ENCODE data around the gene GFOD1. TPM values are rescaled to one million over a fixed set of nuclear protein-coding genes. Genes with fewer than 3 reads are reported as not detected.

GFOD1 gene
- total and polyA plus RNA-seq, 7 experiments from 2014 or later = 0.24 to 10.8 (median 1.4) TPM; not detected in 1

DNA sequence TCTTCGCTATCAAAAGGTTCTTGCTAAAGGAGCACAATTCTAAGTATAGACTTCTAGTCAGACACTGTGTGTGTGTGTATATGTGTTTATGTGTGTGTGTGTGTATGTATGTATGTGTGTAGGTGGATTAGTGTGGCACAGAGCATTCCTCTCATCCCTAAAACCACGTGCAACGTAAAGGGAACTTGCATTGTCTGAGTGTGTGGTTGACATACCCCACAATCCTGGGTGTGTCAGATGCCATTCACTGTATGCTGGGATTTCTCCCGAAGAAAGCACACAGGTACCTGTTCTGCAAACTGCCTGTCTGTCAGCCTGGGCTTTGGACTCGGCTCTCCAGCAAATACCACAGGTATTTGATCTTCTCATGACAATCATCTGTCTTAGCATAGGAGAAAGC is 116.8 kb downstream of the GFOD1 start:
- no peak overlapping the region for H3K27ac Mint-ChIP-seq
- H3K9me3 Mint-ChIP-seq = no peaks in the 10 kb centered on the region
- no peaks in the 10 kb centered on the region for H3K36me3 Mint-ChIP-seq
- POLR2A ChIA-PET = no interaction called here
- intact Hi-C loops (cut with micrococcal nuclease) = loop anchor here in 1 of 2 donors (5.0 kb wide), 1 partner anchor 33 kb away; no protein-coding TSS in a partner anchor
- Histone ChIP-seq H3K27me3 (ENCODE audit: control insufficient read depth in 2 of 2, insufficient read depth in 2 of 2, low read length in 2 of 2) (no peaks in the 10 kb centered on the region), H3K36me3 (ENCODE audit: control insufficient read depth in 2 of 3, insufficient read depth in 3 of 3, low read length in 3 of 3) (no peaks in the 10 kb centered on the region), H3K4me3 (ENCODE audit: low read length) (no peak overlapping the region), H3K9me3 (ENCODE audit: control insufficient read depth in 2 of 3, low read length in 3 of 3) (no peaks in the 10 kb centered on the region), H3K4me1 (ENCODE audit: control insufficient read depth in 2 of 2, insufficient read depth in 2 of 2, low read length in 2 of 2) (peaks cover 0 to 3% of the 10 kb centered on the region in 2 donors), H3K27ac (ENCODE audit: low read depth, low read length) (no peak overlapping the region)
- H3K4me1 Mint-ChIP-seq = peaks cover 0 to 15% (median 0%) of the 10 kb centered on the region in 7 donors
- ATAC-seq (no peak), DNase-seq (no peak)
- H3K4me3 Mint-ChIP-seq = no peak overlapping the region
- H3K27me3 Mint-ChIP-seq = no peaks in the 10 kb centered on the region
- CTCF ChIA-PET = no interaction called here

DNA sequence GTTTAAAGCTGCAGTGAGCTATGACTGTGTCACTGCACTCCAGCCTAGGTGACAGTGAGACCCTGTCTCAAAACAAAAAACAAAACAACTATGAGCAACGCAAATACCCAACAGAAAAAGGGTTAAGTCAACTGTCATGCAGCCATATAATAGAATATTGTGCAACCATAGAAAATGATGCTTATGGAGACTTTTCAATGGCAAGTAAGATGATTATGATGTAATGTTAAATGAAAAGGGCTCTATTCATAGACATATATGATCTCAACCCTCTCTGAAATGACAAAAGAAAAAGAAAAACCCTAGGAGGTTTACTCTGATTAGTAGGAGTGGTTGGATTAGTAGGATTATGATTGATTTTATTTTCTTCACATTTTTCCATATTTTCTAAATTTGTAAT is 117.8 kb downstream of the GFOD1 start:
- Histone ChIP-seq H3K36me3 (ENCODE audit: control insufficient read depth in 2 of 3, insufficient read depth in 3 of 3, low read length in 3 of 3) (no peaks in the 10 kb centered on the region), H3K9me3 (ENCODE audit: control insufficient read depth in 2 of 3, low read length in 3 of 3) (no peaks in the 10 kb centered on the region), H3K27me3 (ENCODE audit: control insufficient read depth in 2 of 2, insufficient read depth in 2 of 2, low read length in 2 of 2) (no peaks in the 10 kb centered on the region), H3K4me1 (ENCODE audit: control insufficient read depth in 2 of 2, insufficient read depth in 2 of 2, low read length in 2 of 2) (no peaks in the 10 kb centered on the region), H3K27ac (ENCODE audit: low read depth, low read length) (no peak overlapping the region), H3K4me3 (ENCODE audit: low read length) (no peak overlapping the region)
- intact Hi-C loops (cut with micrococcal nuclease) = no loop called here
- peaks cover 0 to 8% (median 0%) of the 10 kb centered on the region in 7 donors for H3K4me1 Mint-ChIP-seq
- ATAC-seq (no peak), DNase-seq (no peak)
- ChIA-PET CTCF (no interaction called here), POLR2A (interaction anchor here (0.7 kb wide), 1 partner anchor 697 kb away, joined by 3 read pairs; no protein-coding TSS in a partner anchor)
- H3K36me3 Mint-ChIP-seq = peaks cover 0 to 3% (median 0%) of the 10 kb centered on the region in 5 donors
- H3K4me3 Mint-ChIP-seq = no peak overlapping the region
- H3K9me3 Mint-ChIP-seq = no peaks in the 10 kb centered on the region
- no peaks in the 10 kb centered on the region for H3K27me3 Mint-ChIP-seq
- no peak overlapping the region for H3K27ac Mint-ChIP-seq

DNA sequence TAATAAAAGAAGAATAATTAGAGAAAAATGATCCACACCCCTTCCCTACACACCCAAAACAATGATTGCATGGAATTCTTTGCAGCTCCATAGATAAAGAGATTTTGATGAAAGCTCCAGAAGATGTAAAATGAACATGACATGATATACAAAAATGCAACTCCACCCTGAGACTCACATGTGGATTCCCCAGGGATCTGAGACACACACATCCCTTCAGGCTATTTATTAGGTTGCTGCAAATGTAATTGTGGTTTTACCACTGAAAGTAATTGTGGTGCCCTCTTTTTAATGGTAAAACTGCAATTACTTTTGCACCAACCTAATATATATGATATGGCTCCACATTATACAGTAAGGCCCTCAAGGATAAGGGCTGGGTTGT is 118.7 kb downstream of the GFOD1 start:
- Mint-ChIP-seq H3K27ac (no peak overlapping the region), H3K9me3 (no peaks in the 10 kb centered on the region)
- CTCF ChIA-PET = interaction anchor here (0.7 kb wide), 1 partner anchor 40 kb away, joined by 3 read pairs; no protein-coding TSS in a partner anchor

DNA sequence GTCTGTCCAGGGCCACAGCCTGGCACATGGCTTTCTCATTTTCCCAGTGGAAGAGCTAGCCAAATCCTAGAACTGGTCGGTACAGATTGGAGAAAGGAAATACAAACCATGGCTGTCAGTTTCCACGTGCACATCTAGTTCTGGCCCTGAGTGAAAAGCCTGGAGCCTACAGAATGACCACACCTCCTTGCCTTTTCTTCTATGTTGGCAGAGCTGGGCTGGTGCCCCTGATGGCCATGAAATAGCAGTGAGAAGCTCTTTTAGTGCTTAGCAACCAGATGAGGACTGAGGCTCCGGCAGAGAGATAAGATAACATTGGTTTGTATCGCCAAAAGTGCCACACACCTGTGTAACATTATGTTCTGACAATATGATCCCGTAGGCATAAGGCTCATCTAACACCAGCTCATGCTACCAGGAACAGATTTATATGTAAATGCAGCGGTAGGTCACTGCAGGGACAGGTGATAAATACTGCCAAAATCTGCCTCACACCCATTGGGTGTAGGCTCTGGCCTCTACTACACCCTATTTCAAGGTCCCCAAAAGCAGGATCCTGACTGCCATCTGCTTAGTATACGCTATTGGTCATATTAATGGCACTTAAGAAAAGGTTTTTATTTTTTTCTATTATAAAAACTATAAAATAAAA is 119.2 kb downstream of the GFOD1 start:
- no peak for DNase-seq
- Histone ChIP-seq H3K4me3 (ENCODE audit: low read length) (no peak overlapping the region), H3K4me1 (ENCODE audit: control insufficient read depth in 2 of 2, insufficient read depth in 2 of 2, low read length in 2 of 2) (no peaks in the 10 kb centered on the region), H3K27me3 (ENCODE audit: control insufficient read depth in 2 of 2, insufficient read depth in 2 of 2, low read length in 2 of 2) (no peaks in the 10 kb centered on the region), H3K9me3 (ENCODE audit: control insufficient read depth in 2 of 3, low read length in 3 of 3) (no peaks in the 10 kb centered on the region), H3K36me3 (ENCODE audit: control insufficient read depth in 2 of 3, insufficient read depth in 3 of 3, low read length in 3 of 3) (no peaks in the 10 kb centered on the region), H3K27ac (ENCODE audit: low read depth, low read length) (no peak overlapping the region)
- no peak overlapping the region for H3K27ac Mint-ChIP-seq
- H3K4me1 Mint-ChIP-seq = peaks cover 0 to 4% (median 0%) of the 10 kb centered on the region in 7 donors
- H3K36me3 Mint-ChIP-seq = peaks cover 0 to 3% (median 0%) of the 10 kb centered on the region in 5 donors
- H3K4me3 Mint-ChIP-seq = no peak overlapping the region
- POLR2A ChIA-PET = no interaction called here
- no peaks in the 10 kb centered on the region for H3K9me3 Mint-ChIP-seq
- intact Hi-C loops (cut with micrococcal nuclease) = no loop called here
- H3K27me3 Mint-ChIP-seq = no peaks in the 10 kb centered on the region
- ATAC-seq = no peak
- CTCF ChIA-PET = interaction anchor here (0.7 kb wide), 1 partner anchor 41 kb away, joined by 3 read pairs; no protein-coding TSS in a partner anchor

More for the DNA sequence above, 118.7 kb downstream of the GFOD1 start:
- Mint-ChIP-seq H3K27me3 (no peaks in the 10 kb centered on the region), H3K36me3 (peaks cover 0 to 3% (median 0%) of the 10 kb centered on the region in 5 donors), H3K4me3 (no peak overlapping the region), H3K4me1 (peaks cover 0 to 5% (median 0%) of the 10 kb centered on the region in 7 donors)
- H3K27me3 ChIP-seq (ENCODE audit: control insufficient read depth in 2 of 2, insufficient read depth in 2 of 2, low read length in 2 of 2) = no peaks in the 10 kb centered on the region
- no peak overlapping the region for H3K4me3 ChIP-seq (ENCODE audit: low read length)
- intact Hi-C loops (cut with micrococcal nuclease) = no loop called here
- no peak overlapping the region for H3K27ac ChIP-seq (ENCODE audit: low read depth, low read length)
- ATAC-seq = no peak
- no peaks in the 10 kb centered on the region for H3K9me3 ChIP-seq (ENCODE audit: control insufficient read depth in 2 of 3, low read length in 3 of 3)
- POLR2A ChIA-PET = no interaction called here
- DNase-seq = no peak
- H3K36me3 ChIP-seq (ENCODE audit: control insufficient read depth in 2 of 3, insufficient read depth in 3 of 3, low read length in 3 of 3) = no peaks in the 10 kb centered on the region
- no peaks in the 10 kb centered on the region for H3K4me1 ChIP-seq (ENCODE audit: control insufficient read depth in 2 of 2, insufficient read depth in 2 of 2, low read length in 2 of 2)

DNA sequence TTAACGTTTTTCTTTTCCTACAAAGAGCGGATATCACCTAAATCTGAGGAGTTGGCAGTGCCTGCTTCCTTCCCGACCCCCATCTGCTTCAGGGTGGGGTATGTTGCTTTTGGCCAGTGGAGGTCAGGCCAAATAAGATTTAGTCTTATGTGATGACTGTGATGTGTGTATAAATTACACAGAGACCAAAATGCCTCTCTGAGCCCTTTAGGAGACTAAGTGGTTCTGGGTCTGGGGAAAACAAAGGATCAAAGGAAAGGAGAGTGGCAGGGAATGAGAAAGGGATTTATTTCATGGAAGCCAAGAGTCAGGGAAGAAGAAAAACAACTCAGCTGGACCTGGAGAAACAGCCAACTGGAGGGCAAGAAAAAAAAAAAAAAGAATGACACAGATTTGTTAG is 120.0 kb downstream of the GFOD1 start:
- Histone ChIP-seq H3K36me3 (ENCODE audit: control insufficient read depth in 2 of 3, insufficient read depth in 3 of 3, low read length in 3 of 3) (no peaks in the 10 kb centered on the region), H3K9me3 (ENCODE audit: control insufficient read depth in 2 of 3, low read length in 3 of 3) (no peaks in the 10 kb centered on the region), H3K4me3 (ENCODE audit: low read length) (no peak overlapping the region), H3K4me1 (ENCODE audit: control insufficient read depth in 2 of 2, insufficient read depth in 2 of 2, low read length in 2 of 2) (no peaks in the 10 kb centered on the region), H3K27me3 (ENCODE audit: control insufficient read depth in 2 of 2, insufficient read depth in 2 of 2, low read length in 2 of 2) (no peaks in the 10 kb centered on the region), H3K27ac (ENCODE audit: low read depth, low read length) (no peak overlapping the region)
- no peak overlapping the region for H3K27ac Mint-ChIP-seq
- H3K4me3 Mint-ChIP-seq = no peak overlapping the region
- peaks cover 0 to 3% (median 0%) of the 10 kb centered on the region in 5 donors for H3K36me3 Mint-ChIP-seq
- H3K27me3 Mint-ChIP-seq = no peaks in the 10 kb centered on the region
- no peaks in the 10 kb centered on the region for H3K9me3 Mint-ChIP-seq
- CTCF ChIA-PET = no interaction called here
- POLR2A ChIA-PET = no interaction called here
- H3K4me1 Mint-ChIP-seq = no peaks in the 10 kb centered on the region
- intact Hi-C loops (cut with micrococcal nuclease) = no loop called here
- no peak for DNase-seq
- no peak for ATAC-seq

DNA sequence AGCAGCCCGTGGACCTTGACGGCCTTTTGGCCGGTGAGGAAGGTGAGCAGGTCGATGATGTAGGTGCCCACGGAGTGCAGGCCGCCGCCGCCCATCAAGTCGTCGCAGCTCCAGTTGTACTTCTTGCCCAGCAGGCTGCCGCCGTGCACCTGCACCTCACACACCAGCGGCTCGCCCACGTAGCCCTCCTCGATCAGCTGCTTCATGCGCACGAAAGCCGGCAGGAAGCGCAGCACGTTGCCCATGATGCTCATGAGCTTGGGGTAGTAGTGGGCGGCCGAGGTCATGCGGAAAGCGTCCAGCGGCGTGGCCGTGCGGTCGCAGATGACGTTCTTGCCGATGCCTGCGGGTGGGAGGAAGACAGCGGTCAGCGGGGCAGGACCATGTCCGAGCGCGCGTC is 122.1 kb downstream of the GFOD1 start:
- no peak for ATAC-seq
- CTCF ChIA-PET = interaction anchor here (0.5 kb wide), 1 partner anchor 34 kb away, joined by 4 read pairs; no protein-coding TSS in a partner anchor

DNA sequence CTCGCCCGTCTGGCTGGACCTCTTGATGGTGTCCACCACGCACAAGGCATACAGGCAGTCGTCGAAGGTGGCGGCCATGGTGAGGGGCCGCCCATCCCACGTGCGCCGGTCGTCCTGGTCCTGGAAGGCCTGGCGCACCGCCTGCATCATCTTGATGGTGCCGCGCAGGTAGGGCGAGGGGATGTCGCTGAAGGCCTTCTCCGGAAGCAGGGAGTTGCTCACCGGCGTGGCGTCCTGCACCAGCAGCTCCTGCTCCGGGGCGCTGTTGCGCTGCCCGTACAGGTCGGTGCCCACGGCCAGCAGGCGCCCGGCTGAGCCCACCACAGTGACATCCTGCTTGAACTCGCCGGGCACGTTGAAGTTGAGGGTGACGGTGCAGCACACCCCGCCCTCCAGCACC is 122.6 kb downstream of the GFOD1 start:
- ATAC-seq = no peak
- no peaks in the 10 kb centered on the region for H3K27me3 ChIP-seq (ENCODE audit: control insufficient read depth in 2 of 2, insufficient read depth in 2 of 2, low read length in 2 of 2)
- DNase-seq = no peak
- H3K9me3 ChIP-seq (ENCODE audit: control insufficient read depth in 2 of 3, low read length in 3 of 3) = no peaks in the 10 kb centered on the region
- H3K36me3 ChIP-seq (ENCODE audit: control insufficient read depth in 2 of 3, insufficient read depth in 3 of 3, low read length in 3 of 3) = no peaks in the 10 kb centered on the region
- H3K4me1 ChIP-seq (ENCODE audit: control insufficient read depth in 2 of 2, insufficient read depth in 2 of 2, low read length in 2 of 2) = no peaks in the 10 kb centered on the region
- Mint-ChIP-seq H3K36me3 (peaks cover 0 to 3% (median 0%) of the 10 kb centered on the region in 5 donors), H3K9me3 (no peaks in the 10 kb centered on the region), H3K4me1 (peaks cover 0 to 13% (median 0%) of the 10 kb centered on the region in 7 donors), H3K27ac (no peak overlapping the region), H3K27me3 (no peaks in the 10 kb centered on the region), H3K4me3 (no peak overlapping the region)
- ChIA-PET CTCF (no interaction called here), POLR2A (no interaction called here)
- no peak overlapping the region for H3K4me3 ChIP-seq (ENCODE audit: low read length)
- H3K27ac ChIP-seq (ENCODE audit: low read depth, low read length) = no peak overlapping the region
- intact Hi-C loops (cut with micrococcal nuclease) = no loop called here

More for the DNA sequence above, 122.1 kb downstream of the GFOD1 start:
- H3K9me3 Mint-ChIP-seq = no peaks in the 10 kb centered on the region
- POLR2A ChIA-PET = no interaction called here
- intact Hi-C loops (cut with micrococcal nuclease) = no loop called here
- no peak for DNase-seq
- Histone ChIP-seq H3K4me1 (ENCODE audit: control insufficient read depth in 2 of 2, insufficient read depth in 2 of 2, low read length in 2 of 2) (no peaks in the 10 kb centered on the region), H3K27ac (ENCODE audit: low read depth, low read length) (no peak overlapping the region), H3K9me3 (ENCODE audit: control insufficient read depth in 2 of 3, low read length in 3 of 3) (no peaks in the 10 kb centered on the region), H3K36me3 (ENCODE audit: control insufficient read depth in 2 of 3, insufficient read depth in 3 of 3, low read length in 3 of 3) (no peaks in the 10 kb centered on the region), H3K27me3 (ENCODE audit: control insufficient read depth in 2 of 2, insufficient read depth in 2 of 2, low read length in 2 of 2) (no peaks in the 10 kb centered on the region), H3K4me3 (ENCODE audit: low read length) (no peak overlapping the region)
- no peak overlapping the region for H3K27ac Mint-ChIP-seq
- peaks cover 0 to 3% (median 0%) of the 10 kb centered on the region in 5 donors for H3K36me3 Mint-ChIP-seq
- no peak overlapping the region for H3K4me3 Mint-ChIP-seq
- H3K27me3 Mint-ChIP-seq = no peaks in the 10 kb centered on the region
- H3K4me1 Mint-ChIP-seq = peaks cover 0 to 9% (median 0%) of the 10 kb centered on the region in 7 donors
